UCSD-AML1 (cell line): Measurements from ENCODE around the gene FAM83B.
"Not testable (repeated sequence)": the region's sequence is repeated elsewhere in the genome, so short reads cannot be mapped to it uniquely, and the experiment has no call there.

ENCODE experiments used
- DNase-seq: peaks from one replicate; lab custom pipeline; 2025; ENCODE audit not compliant: unreplicated experiment; lab: John Stamatoyannopoulos, UW

The FAM83B gene

GRCh38 chr6:54896302-54896701, 49.7 kb downstream of the FAM83B start:
- DNase-seq = no peak

- DNase-seq = no peak
These were observed 51.1 kb downstream of the FAM83B start for GRCh38 chr6:54897462-54898189.

- DNase-seq = no peak
These were observed 52.2 kb downstream of the FAM83B start for GRCh38 chr6:54898767-54899166.

DNA sequence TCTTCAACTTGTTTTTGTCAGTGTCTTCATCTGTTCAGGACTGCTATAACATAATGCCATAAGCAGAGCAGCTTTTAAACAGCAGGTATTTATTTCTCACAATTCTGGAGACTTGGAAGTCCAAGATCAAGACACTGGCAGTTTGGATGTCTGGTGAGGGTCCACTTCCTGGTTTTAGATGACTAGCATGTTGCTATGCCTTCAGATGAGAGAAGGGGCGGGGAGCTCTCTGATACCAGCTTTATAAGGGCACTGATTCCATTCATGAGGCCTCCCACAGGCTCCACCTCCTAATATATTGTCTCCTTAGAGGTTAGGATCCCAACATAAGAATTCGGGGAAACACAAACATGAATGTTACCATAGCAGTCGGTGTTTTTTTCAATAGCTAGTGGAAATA, 52.9 kb downstream of the FAM83B start:
- DNase-seq = no peak

GRCh38 chr6:54899986-54900385, 53.4 kb downstream of the FAM83B start:
- DNase-seq = no peak

DNA sequence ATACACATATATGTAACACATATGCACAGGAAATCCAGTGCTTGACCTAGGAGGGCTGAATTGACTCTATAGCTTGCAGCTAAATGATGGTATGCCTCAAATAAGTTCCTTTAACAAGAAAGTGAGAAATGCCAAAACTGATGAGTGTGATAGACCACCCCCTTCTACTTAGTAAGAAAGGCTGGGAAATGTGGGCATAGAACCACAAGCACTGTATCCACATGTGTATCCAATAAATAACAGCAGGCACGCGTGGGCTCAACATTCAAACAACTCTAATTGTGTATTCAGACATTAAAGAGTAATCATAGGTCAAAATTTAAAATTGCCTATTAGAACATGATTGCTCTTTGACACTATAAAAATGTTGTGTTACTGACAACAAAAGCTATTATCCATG, 54.1 kb downstream of the FAM83B start:
- DNase-seq = no peak

DNA sequence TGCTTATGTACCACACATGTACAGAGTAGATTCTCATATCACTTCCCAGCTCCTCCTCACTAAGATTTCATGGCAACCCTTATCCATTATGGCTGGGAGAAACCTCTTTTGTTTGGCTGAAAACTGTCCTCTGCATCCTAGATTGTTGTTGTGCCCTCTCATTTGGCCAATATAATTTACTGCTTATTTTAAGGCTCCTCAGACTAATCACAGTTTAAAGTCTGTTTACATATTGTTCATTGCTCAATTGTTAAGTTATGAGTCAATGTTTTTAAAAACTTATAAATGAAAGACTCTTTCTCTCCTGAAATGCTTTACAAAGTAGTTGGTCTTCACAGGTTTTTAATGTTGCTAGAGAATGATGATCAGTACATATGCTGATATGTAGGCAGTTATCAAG, 57.3 kb downstream of the FAM83B start:
- no peak for DNase-seq

GRCh38 chr6:54907355-54907754, 60.8 kb downstream of the FAM83B start:
- no peak for DNase-seq

- DNase-seq = no peak
These were observed 62.6 kb downstream of the FAM83B start for GRCh38 chr6:54909184-54909583.

DNA sequence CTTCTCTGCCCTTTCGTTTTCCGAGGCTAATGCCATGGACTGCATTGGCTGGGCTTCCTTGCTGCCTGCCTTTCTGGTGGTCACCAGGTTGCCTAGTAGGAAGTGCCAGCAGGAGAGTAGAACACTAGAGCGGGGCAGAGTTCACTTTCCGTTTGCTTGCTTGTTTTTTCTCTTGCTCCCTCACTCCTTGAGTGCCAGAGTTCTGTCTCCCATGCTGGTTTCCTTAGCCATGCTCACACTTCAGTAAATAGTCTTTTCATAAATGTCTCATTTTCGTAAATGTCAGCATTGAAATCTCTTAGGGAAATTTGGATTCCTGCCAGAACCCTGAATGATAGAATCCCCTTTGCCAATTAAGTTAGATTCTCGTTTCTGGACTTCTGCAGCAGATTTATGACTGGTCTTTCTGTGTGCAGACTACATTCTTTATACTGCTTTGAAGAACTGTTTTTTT, 63.9 kb downstream of the FAM83B start:
- no peak for DNase-seq

GRCh38 chr6:54910921-54911320, 64.3 kb downstream of the FAM83B start:
- no peak for DNase-seq

- DNase-seq = no peak
These were observed 66.6 kb downstream of the FAM83B start for GRCh38 chr6:54913211-54913610.

GRCh38 chr6:54916858-54917257, 70.3 kb downstream of the FAM83B start:
- DNase-seq = no peak

GRCh38 chr6:54920628-54921027, 74.1 kb downstream of the FAM83B start:
- DNase-seq = no peak

- DNase-seq = no peak
These were observed 75.3 kb downstream of the FAM83B start for GRCh38 chr6:54921891-54922290.

GRCh38 chr6:54929245-54929909, 82.8 kb downstream of the FAM83B start:
- DNase-seq = no peak

GRCh38 chr6:54932622-54933021, 86.1 kb downstream of the FAM83B start:
- DNase-seq = no peak

GRCh38 chr6:54935739-54936138, 89.2 kb downstream of the FAM83B start:
- DNase-seq = no peak

DNA sequence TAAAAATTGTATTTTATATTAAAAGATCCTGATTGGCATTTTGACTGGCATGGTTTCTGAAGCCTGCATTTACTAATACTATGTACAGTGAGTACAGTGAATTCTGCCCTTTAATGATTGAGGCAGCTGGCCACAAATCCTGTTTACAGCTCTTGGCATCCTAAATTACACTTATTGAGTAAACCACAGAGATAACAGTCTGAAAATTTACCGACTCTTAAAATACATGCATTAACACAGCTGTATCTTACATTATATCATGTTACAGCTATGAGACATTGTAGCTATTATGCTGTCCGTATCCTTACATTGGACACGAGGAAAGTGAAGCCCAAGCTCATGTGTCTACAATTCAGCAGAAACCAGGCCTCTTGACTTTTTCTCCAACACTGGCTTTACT, 90.8 kb downstream of the FAM83B start:
- no peak for DNase-seq

- DNase-seq = no peak
These were observed 111.1 kb downstream of the FAM83B start for GRCh38 chr6:54957698-54958097.

DNA sequence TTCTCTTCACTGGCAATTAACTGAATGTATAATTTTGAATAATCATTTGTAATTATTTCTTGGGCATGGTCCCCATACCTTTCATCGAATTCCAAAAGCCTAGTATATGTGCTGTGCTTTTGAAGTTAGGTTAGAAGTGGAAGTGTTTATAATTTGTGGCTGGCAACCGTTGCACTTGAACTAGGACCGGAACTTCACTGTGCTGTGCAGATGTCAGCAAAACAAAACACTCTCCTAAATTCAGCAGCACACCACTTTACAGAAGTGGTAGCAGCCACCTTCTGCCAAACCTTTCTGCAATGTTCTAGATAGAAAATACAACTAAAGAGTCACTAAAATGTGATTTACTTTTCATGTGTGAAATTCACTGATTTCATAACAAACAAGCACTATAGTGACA, 111.9 kb downstream of the FAM83B start:
- no peak for DNase-seq

GRCh38 chr6:54959820-54960219, 113.2 kb downstream of the FAM83B start:
- no peak for DNase-seq

- not testable (repeated sequence) for DNase-seq
These were observed 114.8 kb downstream of the FAM83B start for GRCh38 chr6:54961372-54961771.
